GM21786 (cell line): Measurements from ENCODE around the gene RSPH4A.
A peak's percentile ranks its signal among the peaks of the same experiment; 100 is the strongest.
"Not testable (repeated sequence)": the region's sequence is repeated elsewhere in the genome, so short reads cannot be mapped to it uniquely, and the experiment has no call there.

Source experiments
- ATAC-seq: cut with Tn5 transposase; IDR thresholded peaks from one replicate; pipeline ENCODE4 v1.9.1; 2021; ENCODE audit not compliant: unreplicated experiment

RSPH4A gene

DNA sequence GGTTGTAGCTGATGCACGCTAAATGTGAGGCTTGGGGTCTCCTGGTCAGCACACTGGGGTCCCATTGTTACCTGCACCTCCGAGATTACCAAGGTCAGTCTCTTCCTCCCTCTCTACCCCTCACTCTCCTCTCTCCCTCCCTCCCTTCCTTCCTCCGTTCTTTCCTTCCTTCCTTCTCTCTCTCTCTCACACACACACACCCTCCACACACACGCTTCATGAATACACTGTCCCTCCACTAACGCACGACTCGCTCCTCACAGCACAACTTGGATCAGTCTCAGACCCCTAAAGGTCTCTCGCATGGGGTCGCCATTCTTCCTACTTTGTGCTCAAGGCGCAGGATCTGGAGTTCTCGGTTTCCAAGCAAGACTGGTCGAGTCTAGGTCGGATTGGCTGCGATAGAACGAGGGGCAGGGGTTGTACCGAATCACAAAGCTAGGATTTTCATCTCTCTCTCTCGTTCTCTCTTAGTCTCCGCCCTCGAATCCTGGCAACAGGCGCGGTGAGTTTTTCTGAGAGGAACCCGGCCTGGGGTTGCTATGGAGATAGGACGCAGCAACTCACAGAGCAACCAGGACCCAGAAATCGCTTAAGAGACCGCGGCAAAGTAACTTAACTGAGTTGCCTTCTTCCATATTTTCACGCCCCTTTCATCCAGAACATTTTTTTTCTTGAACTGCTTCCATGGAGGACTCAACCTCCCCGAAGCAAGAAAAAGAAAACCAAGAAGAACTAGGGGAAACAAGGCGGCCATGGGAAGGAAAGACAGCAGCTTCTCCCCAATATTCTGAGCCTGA lies at the start of gene RSPH4A:
TSS of gene RSPH4A (plus strand) at position 543 of the 800 bp plus-strand sequence. CDS start at position 688, 145 bp downstream.
- peak; percentile 99 for ATAC-seq

DNA sequence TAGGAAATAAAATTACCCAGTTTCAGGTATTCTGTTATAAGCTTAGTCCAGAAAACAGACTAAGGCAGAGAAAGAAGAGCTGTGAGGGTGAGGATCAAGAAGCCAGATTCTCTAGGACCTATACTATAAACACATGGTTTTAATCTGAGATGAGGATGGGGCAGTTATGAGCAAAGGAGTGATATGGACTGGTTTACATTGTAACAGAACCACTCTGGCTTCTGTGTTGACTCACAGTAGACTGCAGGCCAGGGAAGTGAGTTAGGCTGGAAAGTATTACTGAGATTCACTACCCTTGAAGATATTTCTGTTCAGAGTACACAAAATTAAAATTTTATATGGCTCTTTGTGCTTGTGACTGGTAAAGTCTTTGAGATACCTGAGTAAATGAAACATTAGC lies 48.2 kb upstream of the RSPH4A start:
- no peak for ATAC-seq

DNA sequence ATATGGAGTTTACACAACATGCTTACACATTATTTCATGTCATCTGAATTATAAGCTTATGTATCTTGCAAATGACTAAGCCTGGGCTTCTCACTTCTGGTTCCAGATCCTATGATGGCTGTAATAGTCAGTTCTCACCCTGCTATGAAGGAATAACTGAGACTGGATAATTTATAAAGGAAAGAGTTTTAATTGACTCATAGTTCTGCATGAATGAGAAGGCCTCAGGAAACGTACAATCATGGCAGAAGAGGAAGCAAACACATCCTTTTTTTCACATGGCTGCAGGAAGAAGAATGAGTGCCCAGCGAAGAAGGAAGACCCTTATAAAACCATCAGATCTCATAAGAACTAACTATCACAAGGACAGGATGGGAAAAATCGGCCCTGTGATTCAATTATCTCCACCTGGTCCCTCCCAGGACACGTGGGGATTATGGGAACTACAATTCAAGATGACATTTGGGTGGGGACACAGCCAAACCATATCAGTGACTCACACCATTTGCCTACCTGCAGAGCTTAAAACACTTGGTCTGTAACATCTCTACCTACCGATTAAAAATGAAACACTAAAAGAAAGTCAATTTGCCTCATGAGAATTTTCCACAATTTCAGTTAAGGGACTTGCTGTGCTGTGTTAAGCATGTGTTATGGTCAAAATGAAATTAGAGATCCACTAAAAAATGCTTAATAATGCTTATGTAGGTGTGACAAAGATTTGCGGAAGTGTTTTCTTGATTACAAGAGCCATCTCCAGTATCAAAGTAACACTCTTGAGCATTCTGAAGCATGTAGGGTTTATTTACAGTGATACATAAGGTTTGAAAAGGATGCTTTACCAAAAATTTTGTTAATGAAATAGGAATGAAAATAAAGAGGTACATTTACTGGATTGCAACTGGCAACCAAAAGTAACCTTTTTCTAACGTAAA lies 47.2 kb upstream of the RSPH4A start:
- no peak for ATAC-seq

DNA sequence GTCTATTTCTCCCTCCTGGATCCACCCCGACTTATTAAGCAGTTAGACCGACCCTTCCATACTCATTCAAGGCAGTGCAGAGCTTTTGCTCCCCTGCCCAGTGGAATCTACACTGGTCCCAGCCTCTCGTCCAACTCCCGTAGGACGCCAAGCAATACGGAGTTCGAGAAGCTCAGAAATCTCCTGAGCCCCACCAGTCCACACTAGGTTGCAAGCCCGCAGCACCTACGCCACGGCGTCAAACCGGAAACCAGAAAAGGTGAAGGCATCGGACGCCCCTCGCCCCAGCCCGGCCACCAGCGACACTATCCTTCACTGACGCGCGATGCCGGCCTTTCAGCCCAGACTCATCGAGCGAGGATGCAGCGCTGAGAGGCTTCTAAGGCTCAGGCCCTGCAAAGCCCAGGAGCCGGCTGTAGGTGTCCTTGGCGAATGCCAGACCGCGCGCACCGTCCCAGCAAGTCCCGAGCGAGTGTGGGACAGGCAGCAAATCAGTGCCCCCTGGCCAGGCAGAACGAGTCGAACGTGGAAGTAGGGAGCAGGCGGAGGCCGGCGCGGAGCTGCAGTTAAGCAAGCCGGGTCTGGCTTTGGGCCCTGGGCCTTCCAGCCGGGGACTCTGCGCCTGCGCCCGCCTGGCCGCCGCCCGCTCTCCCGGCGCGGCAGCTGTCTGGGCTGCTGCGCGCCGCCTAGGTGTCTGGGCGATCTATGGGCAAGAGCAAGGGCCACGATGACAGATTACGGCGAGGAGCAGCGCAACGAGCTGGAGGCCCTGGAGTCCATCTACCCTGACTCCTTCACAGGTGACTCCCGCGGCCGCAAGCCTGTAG lies 45.2 kb upstream of the RSPH4A start, which contains the start of gene RWDD1:
TSS of gene RWDD1 (plus strand) at position 649 of the 827 bp plus-strand sequence. CDS start at position 728, 79 bp downstream.
- peak; percentile 94 for ATAC-seq

DNA sequence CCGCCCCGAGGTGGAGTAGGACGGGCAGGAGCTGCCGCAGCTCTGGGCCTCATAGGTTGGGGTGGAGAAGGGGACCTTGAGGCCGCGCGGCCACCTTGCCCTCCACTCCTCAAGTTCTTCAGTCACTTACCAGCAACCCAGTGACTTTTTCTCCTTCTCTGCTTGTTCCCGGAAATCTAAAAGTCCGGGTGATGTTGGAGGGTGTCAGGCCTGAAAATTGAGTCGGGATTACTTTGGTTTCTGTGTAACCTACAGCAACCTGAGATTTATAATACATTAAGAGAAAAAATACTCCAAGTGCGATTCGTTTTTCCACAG lies 44.6 kb upstream of the RSPH4A start:
- no peak for ATAC-seq

DNA sequence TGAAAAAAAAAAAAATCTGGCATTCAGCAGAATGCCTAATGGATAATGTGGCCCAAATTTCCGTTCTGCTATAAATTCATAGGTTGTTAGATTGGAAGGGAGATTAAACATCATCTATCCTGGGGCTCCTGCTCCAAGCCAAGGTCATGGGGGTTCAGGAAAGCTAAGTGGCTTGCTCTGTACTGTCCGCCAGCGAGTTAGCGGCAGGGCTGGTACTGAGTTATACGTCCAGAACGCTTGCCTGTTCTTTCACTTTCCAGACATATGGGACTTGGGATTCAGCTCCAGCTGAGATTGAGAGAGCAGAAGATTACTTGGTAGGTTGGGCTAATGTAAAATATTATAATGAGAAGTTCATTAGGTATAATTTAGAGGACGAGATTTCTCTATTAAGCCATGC lies 44.1 kb upstream of the RSPH4A start:
- no peak for ATAC-seq

DNA sequence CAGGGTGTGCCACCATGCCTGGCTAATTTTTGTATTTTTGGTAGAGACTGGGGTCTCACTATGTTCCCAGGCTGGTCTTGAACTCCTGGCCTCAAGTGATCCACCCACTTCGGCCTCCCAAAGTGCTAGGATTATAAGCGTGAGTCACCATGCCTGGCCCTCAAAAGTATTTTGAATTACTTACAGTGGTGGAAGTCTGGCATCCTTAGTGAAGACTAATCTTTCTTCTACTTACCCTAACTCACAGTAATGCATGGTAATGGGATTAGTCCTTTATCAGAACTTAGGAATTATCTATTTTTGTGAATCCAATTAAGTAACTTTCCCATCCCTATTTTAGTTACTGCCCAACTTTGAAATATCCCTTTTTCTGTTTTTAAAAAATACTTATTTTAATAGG lies 41.1 kb upstream of the RSPH4A start:
- no peak for ATAC-seq

DNA sequence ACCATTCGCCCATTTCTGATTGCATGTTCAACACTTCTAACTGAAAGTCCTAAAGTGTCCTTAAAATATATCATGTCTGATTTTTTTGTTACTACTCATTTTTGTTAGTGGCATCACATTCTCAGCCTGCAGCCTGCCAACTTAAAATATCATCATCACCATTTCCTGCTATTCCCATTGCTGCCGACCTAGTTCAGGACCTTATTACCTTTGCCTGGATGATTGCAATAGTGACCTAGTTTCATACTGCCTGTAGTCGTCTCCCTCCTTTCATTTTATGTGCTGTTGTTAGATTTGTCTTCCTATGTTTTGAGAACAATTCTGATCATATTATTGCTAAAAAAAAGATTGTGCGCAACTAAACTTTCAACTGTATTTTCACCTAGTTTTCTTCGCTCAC lies 38.8 kb upstream of the RSPH4A start:
- ATAC-seq: no peak

DNA sequence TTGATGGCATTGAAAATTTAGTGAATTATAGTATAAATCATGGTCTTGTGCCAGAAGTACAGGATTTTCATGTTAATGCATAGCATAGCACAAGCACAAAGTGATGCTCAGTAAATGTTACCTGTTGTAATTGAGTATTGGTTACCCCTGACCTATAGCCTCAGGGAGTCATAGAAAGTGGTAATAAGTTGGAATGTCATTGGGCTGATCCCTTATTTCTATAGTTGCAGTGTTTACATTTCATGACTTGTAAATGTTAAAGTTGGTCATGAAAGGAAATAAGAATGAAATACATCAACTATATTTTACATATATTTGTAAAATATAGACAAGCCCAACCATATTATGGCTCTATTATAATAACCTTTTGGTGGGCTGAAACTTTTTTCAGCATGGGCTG lies 37.9 kb upstream of the RSPH4A start:
- ATAC-seq: no peak

DNA sequence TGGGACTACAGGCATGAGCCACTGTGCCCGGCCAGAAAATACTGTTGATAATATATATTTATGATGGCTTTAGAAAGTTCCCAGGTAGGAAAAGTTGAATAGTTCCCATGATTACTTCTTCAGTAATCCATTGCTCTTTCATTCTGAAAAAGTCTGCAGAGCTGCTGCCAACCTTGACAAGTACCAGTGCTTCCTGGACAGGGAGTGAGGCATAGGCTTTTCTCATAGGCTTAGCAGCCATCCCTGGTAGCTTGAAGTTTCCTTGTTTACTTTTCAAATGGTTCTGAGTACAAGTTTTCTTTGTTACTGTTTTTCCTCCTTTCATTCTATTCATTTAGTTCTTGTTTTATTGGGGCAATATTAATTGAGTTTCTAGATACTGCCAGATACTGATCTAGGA lies 37.1 kb upstream of the RSPH4A start:
- ATAC-seq: no peak

DNA sequence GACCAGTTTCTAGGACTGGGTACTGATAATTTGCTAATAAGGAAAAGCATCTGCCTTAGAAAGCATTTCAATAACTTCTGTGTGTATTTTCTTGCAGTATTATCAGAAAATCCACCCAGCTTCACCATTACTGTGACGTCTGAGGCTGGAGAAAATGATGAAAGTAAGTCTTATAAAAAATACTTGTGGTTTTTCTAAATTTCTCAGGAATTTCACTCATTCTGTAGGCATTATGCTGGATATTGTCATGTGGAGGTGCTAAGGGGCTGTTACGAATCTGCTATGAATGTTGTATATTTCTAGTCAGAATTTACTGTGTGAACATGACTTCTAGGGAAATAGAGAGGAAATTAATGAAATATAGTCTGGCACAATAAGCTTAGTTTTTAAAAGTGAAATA lies 36.1 kb upstream of the RSPH4A start:
- ATAC-seq: no peak

DNA sequence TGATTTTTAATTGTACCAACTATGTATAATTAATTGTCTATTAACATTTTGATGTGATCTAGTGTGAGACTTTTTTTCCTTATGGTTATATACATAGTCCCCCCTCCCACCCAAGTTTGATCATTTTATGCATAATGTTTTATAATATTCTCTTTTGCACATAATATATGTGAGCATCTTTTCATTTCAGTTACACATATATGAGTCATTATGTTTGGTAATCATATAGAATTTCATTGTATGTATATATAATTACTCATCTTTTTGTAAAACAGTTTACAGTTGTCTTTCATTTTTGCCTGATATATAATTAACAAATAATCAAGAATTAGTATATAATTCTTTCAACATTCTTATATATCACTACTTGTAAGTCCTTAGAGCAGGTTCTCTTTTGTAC lies 30.0 kb upstream of the RSPH4A start:
- ATAC-seq: no peak

DNA sequence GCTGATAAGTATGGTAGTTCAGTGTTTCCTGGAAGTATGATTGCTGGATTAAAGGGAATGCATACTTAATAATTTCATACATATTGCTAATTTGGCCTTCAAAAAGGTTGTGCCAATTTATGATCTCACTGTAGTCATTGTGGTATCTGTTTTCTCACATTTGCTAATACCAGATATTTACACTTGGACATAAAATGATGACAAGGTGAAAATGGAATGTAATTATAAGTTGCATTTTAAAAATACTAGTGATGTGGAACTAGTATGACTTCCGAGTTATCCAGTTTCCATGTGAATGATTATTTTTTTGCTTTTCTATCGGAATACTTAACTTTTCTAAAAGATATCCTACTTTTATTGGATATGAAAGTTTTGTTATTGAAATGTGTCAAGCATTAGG lies 29.5 kb upstream of the RSPH4A start:
- ATAC-seq: no peak

DNA sequence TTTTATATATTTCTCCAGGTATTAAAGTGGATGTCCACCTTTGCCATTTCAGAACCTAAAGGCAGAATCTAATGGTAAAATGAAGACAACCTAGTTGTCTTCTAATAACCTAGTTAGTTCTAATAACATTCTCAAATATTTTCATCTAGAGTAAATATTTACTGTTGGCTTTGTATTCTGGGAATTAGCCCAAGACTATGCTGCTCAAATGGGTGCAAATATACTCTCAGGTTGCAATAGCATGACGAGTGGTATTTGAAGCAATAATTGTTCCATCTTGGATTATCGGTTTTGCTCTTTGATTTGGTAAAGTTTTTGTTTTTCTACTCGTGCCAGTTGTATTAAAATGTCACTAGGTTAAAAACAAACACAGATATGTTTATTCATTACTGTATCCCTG lies 21.0 kb upstream of the RSPH4A start:
- ATAC-seq: no peak

DNA sequence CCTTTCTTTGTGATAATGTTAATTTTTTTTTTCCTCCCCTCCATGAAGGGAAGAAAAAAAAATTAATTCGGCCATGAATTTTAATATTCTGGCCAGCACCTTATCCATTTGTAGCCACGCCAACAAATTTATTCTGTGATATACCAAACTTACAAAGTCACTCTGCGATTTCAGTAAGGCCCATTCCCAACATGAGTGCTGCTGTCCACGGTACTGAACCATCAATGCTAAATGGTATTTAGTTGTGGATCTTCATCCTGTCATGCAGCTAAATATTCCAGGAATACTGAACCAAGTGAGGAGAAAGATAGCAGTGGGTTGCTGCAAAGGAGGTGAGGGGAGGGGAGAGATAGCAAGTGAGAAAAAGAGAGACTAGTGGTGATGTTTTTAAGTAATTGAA lies 19.5 kb upstream of the RSPH4A start:
- ATAC-seq: no peak

DNA sequence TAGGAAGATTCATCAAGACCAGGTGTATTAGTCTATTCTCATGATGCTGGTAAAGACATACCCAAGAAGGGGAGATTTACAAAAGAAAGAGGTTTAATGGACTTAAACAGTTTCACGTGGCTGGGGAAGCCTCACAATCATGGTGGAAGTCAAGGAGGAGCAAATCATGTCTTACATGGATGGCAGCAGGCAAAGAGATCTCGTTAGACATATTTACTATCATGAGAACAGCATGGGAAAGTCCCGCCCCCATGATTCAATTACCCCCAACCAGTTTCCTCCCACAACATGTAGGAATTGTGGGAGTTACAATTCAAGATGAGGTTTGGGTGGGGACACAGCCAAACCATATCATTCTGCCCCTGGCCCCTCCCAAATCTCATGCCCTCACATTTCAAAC lies 12.4 kb upstream of the RSPH4A start:
- ATAC-seq: not testable (repeated sequence)

DNA sequence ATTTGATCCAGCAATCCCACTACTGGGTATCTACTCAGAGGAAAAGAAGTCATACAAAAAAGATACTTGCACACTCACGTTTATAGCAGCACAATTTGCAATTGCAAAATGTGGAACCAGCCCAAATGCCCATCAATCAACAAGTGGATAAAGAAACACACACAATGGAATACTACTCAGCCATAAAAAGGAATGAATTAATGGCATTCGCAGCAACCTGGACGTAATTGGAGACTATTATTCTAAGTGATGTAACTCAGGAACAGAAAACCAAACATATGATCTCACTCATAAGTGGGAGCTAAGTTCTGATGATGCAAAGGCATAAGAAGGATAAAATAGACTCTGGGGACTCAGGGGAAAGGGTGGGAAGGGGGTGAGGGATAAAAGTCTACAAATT lies 11.4 kb upstream of the RSPH4A start:
- ATAC-seq: not testable (repeated sequence)

DNA sequence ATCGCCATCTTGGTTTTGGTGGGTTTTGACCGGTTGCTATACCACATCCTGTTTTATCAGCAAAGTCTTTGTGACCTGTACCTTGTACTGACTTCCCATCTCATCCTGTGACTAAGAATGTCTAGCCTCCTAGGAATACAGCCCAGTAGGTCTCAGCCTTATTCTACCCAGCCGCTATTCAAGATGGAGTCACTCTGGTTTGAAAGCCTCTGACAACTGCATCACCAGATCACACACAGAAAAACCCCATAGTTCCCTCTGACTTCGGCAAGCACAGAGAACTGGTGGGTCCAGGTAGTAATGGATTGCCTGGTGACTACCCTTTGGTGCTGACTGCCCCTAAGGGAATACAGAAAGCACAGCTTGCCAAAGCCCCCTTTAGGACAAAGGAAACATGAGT lies 10.3 kb upstream of the RSPH4A start:
- ATAC-seq: no peak

DNA sequence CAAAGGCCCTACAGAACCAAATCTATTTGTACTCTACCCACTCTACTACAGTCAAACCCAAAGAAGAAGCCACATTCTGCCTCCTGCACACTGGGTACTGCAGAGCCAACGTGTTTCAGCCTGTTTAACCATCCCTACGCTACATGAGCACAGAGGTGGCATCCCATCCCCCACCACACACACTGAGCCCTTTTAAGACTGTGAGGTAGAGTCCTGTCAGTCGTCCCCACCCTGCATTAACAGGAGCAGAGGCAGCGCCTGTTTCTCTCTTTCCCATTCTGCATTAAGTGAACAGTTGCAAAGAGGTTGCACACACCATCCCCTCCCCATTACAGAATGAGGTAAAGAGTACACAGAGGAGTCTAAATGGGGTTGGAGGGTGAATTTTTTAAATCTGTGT lies 5.2 kb upstream of the RSPH4A start:
- ATAC-seq: no peak

DNA sequence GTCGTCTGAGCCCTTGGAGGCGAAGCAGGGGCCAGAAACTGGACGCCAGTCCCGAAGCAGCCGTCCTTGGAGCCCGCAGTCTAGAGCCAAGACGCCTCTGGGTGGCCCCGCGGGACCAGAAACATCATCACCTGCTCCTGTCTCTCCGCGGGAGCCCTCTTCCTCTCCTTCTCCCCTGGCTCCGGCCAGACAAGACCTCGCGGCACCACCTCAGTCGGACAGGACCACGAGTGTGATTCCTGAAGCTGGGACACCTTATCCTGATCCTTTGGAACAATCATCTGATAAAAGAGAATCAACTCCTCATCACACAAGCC lies 416 bp downstream of the RSPH4A start:
- peak; percentile 27 for ATAC-seq

DNA sequence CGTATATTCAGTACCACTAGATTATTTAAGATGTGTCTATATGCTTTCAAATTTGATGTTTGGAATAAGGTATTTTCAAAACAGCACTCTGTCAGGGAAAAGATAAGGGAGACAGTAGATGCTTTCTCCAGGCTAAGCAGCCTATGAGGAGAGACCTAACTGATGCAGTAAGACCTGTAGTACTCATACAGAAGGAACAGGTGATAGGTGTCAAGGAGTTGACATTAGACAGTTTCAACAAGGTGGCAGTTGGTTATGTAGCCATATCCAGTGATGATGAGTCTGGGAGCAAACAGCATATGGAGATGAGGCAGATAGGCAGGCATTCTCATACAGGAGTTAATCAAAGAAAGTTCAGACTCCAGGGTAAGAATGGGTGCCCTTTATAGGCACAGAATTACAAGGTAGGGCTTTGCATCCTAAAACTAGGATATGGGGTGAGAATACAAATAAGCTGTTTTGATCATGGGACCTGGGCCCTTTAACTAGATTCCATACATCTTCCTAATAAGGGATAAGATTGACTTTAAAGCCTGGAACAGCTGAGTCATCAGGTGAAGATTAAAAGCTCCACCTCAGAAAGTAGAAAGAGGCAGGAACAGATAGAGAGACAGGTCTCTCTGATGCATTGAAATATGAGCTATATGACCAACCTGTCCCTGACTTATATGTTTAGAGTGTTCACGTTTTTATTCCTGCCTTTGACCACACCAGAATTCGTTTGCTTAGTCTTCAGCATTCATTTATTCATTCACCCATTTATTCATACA lies 7.9 kb downstream of the RSPH4A start:
- no peak for ATAC-seq
